Stimulated activated CD8-positive, alpha-beta memory T cell treated with anti-CD3 and anti-CD28 coated beads, Interleukin-15, amount 100 ng/mL, for 4 hours (primary cell): Measurements from ENCODE around the gene ZFP62.

Experiments
- DNase-seq, 2 donors: peaks; one replicate each; pipeline ENCODE4 v3.0.0-alpha.2; 2020; ENCODE audit warnings: low read depth in 2 of 2

Gene ZFP62

DNA sequence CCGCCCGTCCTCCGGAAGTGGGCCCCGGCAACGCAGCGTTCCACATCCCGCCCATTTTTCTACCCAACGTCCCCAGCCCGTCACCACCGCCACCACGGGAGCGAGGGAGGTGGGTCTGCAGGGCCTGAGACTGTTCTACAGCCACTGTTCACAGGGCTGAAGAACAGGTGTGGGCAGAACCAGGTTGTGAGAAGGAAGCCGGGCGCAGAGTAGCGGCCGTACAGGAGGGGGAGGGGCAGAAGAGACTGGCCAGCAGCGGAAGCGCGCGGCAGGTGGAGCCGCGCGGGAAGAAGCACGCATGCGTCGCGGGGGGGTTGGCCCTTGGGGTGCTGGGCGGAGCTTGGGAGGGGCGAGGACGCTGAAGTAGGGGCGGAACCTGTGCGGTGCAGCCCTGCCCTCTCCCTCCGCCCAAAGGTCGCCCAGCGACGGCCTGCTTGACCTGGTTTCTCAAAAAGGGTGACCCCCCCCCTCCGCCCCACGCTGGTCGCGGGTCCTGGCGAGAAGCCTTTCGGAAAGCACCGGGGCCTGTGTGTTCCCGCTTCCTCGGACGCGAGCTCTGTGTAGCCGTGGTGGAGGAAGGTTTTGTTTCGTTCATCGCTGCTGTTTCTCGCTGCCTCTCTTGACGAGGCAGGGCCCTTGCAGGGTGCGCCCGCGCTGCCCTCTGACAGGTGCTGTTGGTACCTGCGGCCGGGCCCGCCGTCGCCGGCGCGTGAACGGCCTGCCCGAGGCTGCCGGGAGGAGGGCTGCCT is 50.7 kb downstream of the ZFP62 start:
- peak; percentile 88 to 92 for DNase-seq

DNA sequence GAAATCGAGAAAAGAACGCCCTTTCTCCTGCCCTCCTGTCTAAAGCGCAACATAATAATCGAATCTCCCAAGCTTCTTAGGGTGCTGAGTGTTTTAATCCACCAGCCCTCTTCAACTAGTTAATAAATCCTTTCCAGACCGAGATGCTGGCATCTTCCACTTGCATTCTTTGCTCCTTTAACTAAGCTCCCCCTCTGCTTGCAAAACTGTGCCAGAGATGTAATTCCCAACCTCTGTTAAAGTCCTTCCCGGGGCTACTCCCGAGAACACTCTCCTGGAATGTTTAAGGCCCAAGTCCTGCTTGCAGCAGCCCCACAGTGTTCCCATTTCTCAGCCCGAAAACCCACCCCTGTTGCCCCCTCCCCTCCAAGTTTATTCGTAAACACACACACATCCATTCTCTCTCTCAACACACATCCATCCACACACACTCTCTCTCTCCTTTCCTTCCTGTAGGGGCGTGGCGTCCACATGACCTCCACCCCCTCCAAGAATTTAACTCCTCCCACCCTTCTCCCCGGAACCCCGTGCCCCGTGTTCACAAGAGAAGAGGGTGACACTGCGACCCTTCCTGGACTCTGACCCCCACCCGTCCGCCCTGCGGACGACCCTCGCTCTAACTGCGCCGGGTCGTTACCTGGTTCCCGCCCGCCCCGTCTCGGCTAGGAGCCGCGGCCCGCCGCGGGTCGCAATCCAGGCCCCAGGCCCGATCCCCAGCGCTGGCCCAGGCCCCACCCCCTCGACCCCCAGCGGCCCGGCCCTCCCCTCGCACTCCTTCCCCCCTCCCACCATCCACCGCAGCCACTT is 51.5 kb downstream of the ZFP62 start:
- DNase-seq: peak; percentile 79 to 84

GRCh38 chr5:180808461-180809000 is 52.5 kb downstream of the ZFP62 start:
- DNase-seq: no peak

GRCh38 chr5:180807654-180808414 is 53.2 kb downstream of the ZFP62 start:
- DNase-seq: no peak

DNA sequence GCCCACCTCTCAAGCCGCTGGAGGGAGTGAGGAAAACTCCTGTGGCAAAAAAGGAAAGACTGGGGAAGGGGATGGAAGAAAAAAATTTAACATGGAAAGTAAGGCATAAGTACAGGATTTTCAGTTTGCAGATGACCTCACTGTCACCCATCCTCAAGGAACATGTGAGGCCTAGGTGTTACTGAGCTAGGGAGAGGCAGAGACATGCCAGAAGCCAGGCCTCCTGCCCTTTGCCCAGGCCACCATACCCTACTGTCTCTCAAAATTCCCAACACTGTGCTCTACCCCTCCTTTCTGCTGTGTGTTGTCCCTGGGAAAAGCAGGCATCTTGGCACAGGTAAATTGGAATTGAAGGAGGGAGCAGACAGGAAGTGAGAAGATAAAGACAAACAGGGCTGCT is 54.0 kb downstream of the ZFP62 start:
- no peak for DNase-seq

DNA sequence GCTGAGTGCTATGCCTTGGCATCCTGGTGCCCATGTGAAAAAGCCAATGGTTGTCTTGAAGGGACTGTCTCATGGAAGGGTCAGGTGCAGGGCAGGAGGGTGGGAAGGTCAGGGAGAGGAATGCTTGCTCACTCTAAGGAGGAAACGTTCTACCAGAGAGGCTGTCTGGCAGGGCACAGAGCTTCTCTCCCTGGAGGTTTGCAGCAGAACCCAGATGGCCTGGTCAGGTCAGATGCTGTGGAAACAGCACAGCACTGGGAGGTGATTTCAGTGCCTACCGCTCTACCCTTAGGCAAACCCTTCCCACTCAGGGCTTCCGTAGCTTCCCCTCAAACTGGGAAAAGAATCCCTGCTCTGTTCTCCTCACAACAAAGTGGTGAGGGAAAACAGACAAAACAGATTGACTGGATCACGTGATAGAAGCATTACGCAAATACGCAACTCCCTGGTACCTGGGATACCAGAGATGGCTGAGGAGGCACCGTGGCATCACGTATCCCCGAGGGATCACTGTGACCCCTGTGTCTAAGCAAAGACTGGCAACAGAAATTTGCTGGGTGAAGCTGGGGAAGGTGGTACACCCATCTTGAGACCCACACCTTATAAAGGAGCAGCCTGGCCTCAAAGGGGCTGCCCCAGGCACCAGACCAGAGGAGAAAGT is 54.6 kb downstream of the ZFP62 start:
- no peak for DNase-seq

DNA sequence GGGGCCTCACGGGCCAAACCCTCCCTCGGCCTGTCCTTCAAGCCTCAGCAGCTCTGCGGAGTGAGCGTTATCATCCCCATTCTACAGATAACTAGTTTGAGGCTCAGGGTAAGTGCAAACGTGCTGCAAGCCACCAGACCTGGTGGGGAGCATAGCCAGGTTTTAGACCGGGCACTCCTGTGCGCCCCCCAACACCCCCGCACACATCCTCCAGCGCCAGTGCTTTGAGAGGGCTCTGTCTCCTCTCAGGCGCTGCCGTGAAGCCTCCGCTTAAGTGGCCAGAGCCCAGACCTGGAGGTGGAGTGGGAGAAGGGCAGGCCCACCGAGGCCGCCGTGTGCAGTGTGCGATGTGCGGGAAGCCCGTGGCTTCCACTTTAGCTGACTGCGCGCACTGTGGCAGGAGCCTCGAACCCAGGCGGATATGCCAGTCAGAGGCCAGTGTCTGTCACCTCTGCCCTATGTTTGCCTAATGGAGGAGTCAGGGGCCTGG is 56.9 kb downstream of the ZFP62 start:
- no peak for DNase-seq

DNA sequence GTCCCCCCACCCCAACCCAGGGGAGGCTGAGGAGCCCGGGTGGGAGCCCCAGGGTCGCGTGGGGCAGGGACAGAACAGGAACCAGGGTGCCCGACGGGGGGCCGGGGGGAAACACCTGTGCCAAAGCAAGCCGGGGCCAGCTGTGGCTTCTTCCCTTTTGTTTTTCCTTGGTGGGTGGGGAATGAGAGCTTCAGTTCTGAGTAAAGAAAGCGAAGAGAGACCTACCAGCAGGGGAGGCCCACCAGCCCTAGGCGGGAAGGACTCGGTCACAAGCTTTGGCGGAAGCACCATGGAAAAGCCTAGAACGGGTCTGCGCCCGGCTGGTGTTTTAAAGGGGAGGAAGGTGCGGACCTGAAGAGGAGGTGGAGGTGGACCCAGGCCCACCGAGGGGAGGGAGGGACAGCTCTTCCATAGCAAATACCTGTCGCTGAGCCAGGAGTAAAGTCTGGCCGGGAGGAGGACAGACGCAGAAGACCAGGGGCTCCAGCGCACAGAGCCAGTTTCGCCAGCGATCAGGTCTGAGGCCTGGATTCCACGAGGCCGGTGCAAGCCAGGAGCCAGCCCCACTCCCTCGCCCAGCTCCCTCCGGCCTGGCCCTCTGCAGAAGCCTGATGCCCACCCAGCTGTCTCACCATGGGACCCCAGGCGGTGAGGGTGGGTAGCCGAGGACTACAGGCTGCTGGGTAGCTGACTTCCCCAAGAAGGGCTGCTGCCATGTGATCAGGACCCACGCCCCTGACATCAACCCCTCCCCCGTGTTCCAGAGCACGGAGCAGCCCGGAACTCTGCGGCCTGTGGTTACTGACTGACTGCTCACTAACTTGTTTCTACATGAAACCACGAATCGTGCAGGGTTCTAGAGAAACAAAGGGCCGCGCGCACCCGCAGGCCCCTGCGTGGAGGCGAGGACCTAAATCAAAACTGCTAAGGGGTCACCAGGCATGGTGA is 57.6 kb downstream of the ZFP62 start:
- DNase-seq: peak; percentile 70 to 80

GRCh38 chr5:180802325-180803180 is 58.5 kb downstream of the ZFP62 start, which contains the start of gene MGAT1:
TSS of gene MGAT1 (minus strand) at chr5:180802806. CDS start at chr5:180792971, 9,835 bp downstream.
- DNase-seq: peak; percentile 52 to 70

GRCh38 chr5:180801596-180802324 is 59.3 kb downstream of the ZFP62 start:
- no peak for DNase-seq

- no peak for DNase-seq
These were observed 60.9 kb downstream of the ZFP62 start for GRCh38 chr5:180799902-180800801.

DNA sequence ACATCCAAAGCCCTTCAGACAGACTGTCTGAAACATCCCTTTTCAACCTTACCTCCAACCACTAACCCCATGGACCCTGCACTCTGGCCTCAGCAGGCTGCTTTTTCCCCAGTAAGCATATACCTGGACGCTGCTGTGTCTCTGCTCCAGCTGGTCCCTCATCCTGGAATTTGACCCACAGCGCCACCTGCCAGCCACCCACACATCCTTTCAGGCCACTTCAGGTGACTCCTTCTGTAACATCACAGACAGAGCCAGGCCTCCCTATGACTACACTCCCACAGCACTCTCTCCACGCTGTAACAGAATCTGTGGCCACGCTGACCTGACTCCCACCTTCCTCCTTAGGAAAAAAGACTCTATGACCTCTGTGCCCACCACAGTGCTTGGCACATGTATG is 61.9 kb downstream of the ZFP62 start:
- DNase-seq: no peak

- DNase-seq: no peak
These were observed 62.9 kb downstream of the ZFP62 start for GRCh38 chr5:180798193-180798592.
